HEK293 (cell line): ENCODE data around the gene CACNA2D4.
A peak's percentile ranks its signal among the peaks of the same experiment; 100 is the strongest.

ENCODE experiments used
- CTCF ChIA-PET: fragments of 350-600 bp; formaldehyde crosslinking; extraction: SDS; loops from one replicate; lab custom pipeline; 2021; ENCODE audit warnings: antibody characterized with exemption; lab: Yijun Ruan, JAX
- POLR2A ChIA-PET: fragments of 300-600 bp; formaldehyde crosslinking; extraction: SDS; loops from one replicate; lab custom pipeline; 2020; ENCODE audit warnings: antibody characterized with exemption, inconsistent platforms; lab: Yijun Ruan, JAX
- H3K27ac ChIP-seq: fragments of 200-500 bp; sonication (Bioruptor generic); 2 replicates; pipeline ENCODE4 v1.5.1; 2014; ENCODE audit warnings: low read depth, low read length, control low read depth, inconsistent platforms; ENCODE audit errors: extremely low read depth
- H3K36me3 ChIP-seq, 2 experiments: fragments of 200-500 bp in 1 of 2; sonication (Bioruptor generic) in 1 of 2; 1 replicate in 1 of 2; 2 replicates in 1 of 2; pipeline ENCODE4 v1.5.1; 2014 to 2017; ENCODE audit warnings: inconsistent platforms in 2 of 2, low read length in 2 of 2; ENCODE audit not compliant: control insufficient read depth in 2 of 2, insufficient read depth in 1 of 2
- H3K4me1 ChIP-seq: fragments of 200-500 bp; sonication (Bioruptor generic); 2 replicates; pipeline ENCODE4 v1.5.1; 2014; ENCODE audit warnings: mild to moderate bottlenecking, low read length, inconsistent platforms; ENCODE audit not compliant: control insufficient read depth, insufficient read depth
- H3K4me3 ChIP-seq: 2 replicates; pipeline ENCODE4 v1.5.1; 2011; ENCODE audit warnings: low read depth, mild to moderate bottlenecking, control low read depth, low read length, moderate library complexity
- H3K9me3 ChIP-seq: fragments of 200-500 bp; sonication (Bioruptor generic); 2 replicates; pipeline ENCODE4 v1.5.1; 2014; ENCODE audit warnings: low read depth, low read length, inconsistent platforms; ENCODE audit not compliant: control insufficient read depth, insufficient read depth
- EGR2 ChIP-seq: fragments of 450-650 bp; formaldehyde crosslinking; IDR thresholded peaks from 2 replicates; pipeline ENCODE4 v1.5.1; 2016; ENCODE audit warnings: low read depth, missing biosample characterization, missing genetic modification characterization
- GLIS1 ChIP-seq: fragments of 450-650 bp; formaldehyde crosslinking; IDR thresholded peaks from 2 replicates; pipeline ENCODE4 v1.5.1; 2016; ENCODE audit warnings: missing biosample characterization, missing genetic modification characterization
- IKZF3 ChIP-seq: fragments of 450-650 bp; IDR thresholded peaks from 2 replicates; pipeline ENCODE4 v1.5.0; 2018; ENCODE audit warnings: missing biosample characterization, mild to moderate bottlenecking, missing genetic modification characterization, moderate library complexity
- KLF1 ChIP-seq: fragments of 450-650 bp; formaldehyde crosslinking; IDR thresholded peaks from 2 replicates; pipeline ENCODE4 v1.5.1; 2016; ENCODE audit warnings: missing biosample characterization, missing genetic modification characterization
- KLF7 ChIP-seq: fragments of 450-650 bp; formaldehyde crosslinking; IDR thresholded peaks from 2 replicates; pipeline ENCODE4 v1.5.1; 2016; ENCODE audit warnings: missing biosample characterization, missing genetic modification characterization, borderline replicate concordance
- KLF9 ChIP-seq: fragments of 450-650 bp; formaldehyde crosslinking; IDR thresholded peaks from 2 replicates; pipeline ENCODE4 v1.5.1; 2016; ENCODE audit warnings: missing biosample characterization, missing genetic modification characterization, low read depth
- MYNN ChIP-seq: fragments of 450-650 bp; formaldehyde crosslinking; IDR thresholded peaks from 2 replicates; pipeline ENCODE4 v1.5.1; 2016; ENCODE audit warnings: missing biosample characterization, missing genetic modification characterization, borderline replicate concordance
- SALL2 ChIP-seq: fragments of 450-650 bp; formaldehyde crosslinking; IDR thresholded peaks from 2 replicates; pipeline ENCODE4 v1.5.0; 2017; ENCODE audit warnings: missing biosample characterization, mild to moderate bottlenecking, missing genetic modification characterization, borderline replicate concordance
- SETDB1 ChIP-seq: IDR thresholded peaks from one replicate; pipeline ENCODE4 v1.6.1; 2017; ENCODE audit warnings: mild to moderate bottlenecking, low read length, moderate library complexity, mixed read lengths; ENCODE audit not compliant: insufficient read length
- WT1 ChIP-seq: fragments of 450-650 bp; formaldehyde crosslinking; IDR thresholded peaks from 2 replicates; pipeline ENCODE4 v1.5.1; 2016; ENCODE audit warnings: missing biosample characterization, missing genetic modification characterization
- ZBTB20 ChIP-seq: fragments of 450-650 bp; formaldehyde crosslinking; IDR thresholded peaks from 2 replicates; pipeline ENCODE4 v1.5.1; 2016; ENCODE audit warnings: missing biosample characterization, missing genetic modification characterization
- ZEB2 ChIP-seq: fragments of 450-650 bp; formaldehyde crosslinking; IDR thresholded peaks from 2 replicates; pipeline ENCODE4 v1.5.1; 2016; ENCODE audit warnings: missing biosample characterization, missing genetic modification characterization
- ZIC2 ChIP-seq: fragments of 450-650 bp; formaldehyde crosslinking; IDR thresholded peaks from 2 replicates; pipeline ENCODE4 v1.5.1; 2016; ENCODE audit warnings: missing biosample characterization, missing genetic modification characterization
- ZNF10 ChIP-seq: fragments of 450-650 bp; formaldehyde crosslinking; IDR thresholded peaks from 2 replicates; pipeline ENCODE4 v1.5.1; 2017; ENCODE audit warnings: missing biosample characterization, missing genetic modification characterization
- ZNF133 ChIP-seq: fragments of 450-650 bp; formaldehyde crosslinking; IDR thresholded peaks from 2 replicates; pipeline ENCODE4 v1.5.1; 2016; ENCODE audit warnings: missing biosample characterization, missing genetic modification characterization
- ZNF155 ChIP-seq: fragments of 450-650 bp; formaldehyde crosslinking; IDR thresholded peaks from 2 replicates; pipeline ENCODE4 v1.5.1; 2016; ENCODE audit warnings: missing biosample characterization, missing genetic modification characterization
- ZNF157 ChIP-seq: fragments of 450-650 bp; formaldehyde crosslinking; IDR thresholded peaks from 2 replicates; pipeline ENCODE4 v1.5.1; 2016; ENCODE audit warnings: missing biosample characterization, missing genetic modification characterization
- ZNF184 ChIP-seq: fragments of 450-650 bp; IDR thresholded peaks from 2 replicates; pipeline ENCODE4 v1.5.1; 2018; ENCODE audit warnings: missing biosample characterization, mild to moderate bottlenecking, missing genetic modification characterization
- ZNF248 ChIP-seq: fragments of 450-650 bp; formaldehyde crosslinking; IDR thresholded peaks from 2 replicates; pipeline ENCODE4 v1.5.1; 2017; ENCODE audit warnings: missing biosample characterization, missing genetic modification characterization
- ZNF335 ChIP-seq: fragments of 450-650 bp; formaldehyde crosslinking; conservative IDR thresholded peaks from 2 replicates; pipeline ENCODE4 v1.5.1; 2016; ENCODE audit warnings: missing biosample characterization, missing genetic modification characterization
- ZNF350 ChIP-seq: fragments of 450-650 bp; formaldehyde crosslinking; IDR thresholded peaks from 2 replicates; pipeline ENCODE4 v1.5.0; 2017; ENCODE audit warnings: missing biosample characterization, mild to moderate bottlenecking, missing genetic modification characterization
- ZNF416 ChIP-seq: fragments of 450-650 bp; formaldehyde crosslinking; IDR thresholded peaks from 2 replicates; pipeline ENCODE4 v1.5.1; 2016; ENCODE audit warnings: missing biosample characterization, missing genetic modification characterization
- ZNF610 ChIP-seq: fragments of 450-650 bp; formaldehyde crosslinking; IDR thresholded peaks from 2 replicates; pipeline ENCODE4 v1.5.1; 2016; ENCODE audit warnings: missing biosample characterization, missing genetic modification characterization, borderline replicate concordance
- ZNF664 ChIP-seq: fragments of 450-650 bp; formaldehyde crosslinking; IDR thresholded peaks from 2 replicates; pipeline ENCODE4 v1.5.1; 2016; ENCODE audit warnings: missing biosample characterization, missing genetic modification characterization
- ZNF768 ChIP-seq: fragments of 450-650 bp; formaldehyde crosslinking; IDR thresholded peaks from 2 replicates; pipeline ENCODE4 v1.5.1; 2018; ENCODE audit warnings: missing biosample characterization, mild to moderate bottlenecking, missing genetic modification characterization
- ZNF791 ChIP-seq: fragments of 450-650 bp; formaldehyde crosslinking; IDR thresholded peaks from 2 replicates; pipeline ENCODE4 v1.5.1; 2016; ENCODE audit warnings: missing biosample characterization, missing genetic modification characterization
- ZNF837 ChIP-seq: fragments of 450-650 bp; formaldehyde crosslinking; IDR thresholded peaks from 2 replicates; pipeline ENCODE4 v1.5.1; 2016; ENCODE audit warnings: missing biosample characterization, missing genetic modification characterization
- TF ChIP-seq, protein P1 (sequence below): fragments of 450-650 bp; formaldehyde crosslinking; IDR thresholded peaks from 2 replicates; pipeline ENCODE4 v1.5.1; 2017; ENCODE audit warnings: missing biosample characterization, mild to moderate bottlenecking, missing genetic modification characterization, moderate library complexity
- TF ChIP-seq, protein P2 (sequence below): sonication (generic); formaldehyde crosslinking; IDR thresholded peaks from 2 replicates; pipeline ENCODE4 v1.8.1; 2022; ENCODE audit warnings: mild to moderate bottlenecking, moderate library complexity, missing genetic modification reagents

Gene CACNA2D4

DNA sequence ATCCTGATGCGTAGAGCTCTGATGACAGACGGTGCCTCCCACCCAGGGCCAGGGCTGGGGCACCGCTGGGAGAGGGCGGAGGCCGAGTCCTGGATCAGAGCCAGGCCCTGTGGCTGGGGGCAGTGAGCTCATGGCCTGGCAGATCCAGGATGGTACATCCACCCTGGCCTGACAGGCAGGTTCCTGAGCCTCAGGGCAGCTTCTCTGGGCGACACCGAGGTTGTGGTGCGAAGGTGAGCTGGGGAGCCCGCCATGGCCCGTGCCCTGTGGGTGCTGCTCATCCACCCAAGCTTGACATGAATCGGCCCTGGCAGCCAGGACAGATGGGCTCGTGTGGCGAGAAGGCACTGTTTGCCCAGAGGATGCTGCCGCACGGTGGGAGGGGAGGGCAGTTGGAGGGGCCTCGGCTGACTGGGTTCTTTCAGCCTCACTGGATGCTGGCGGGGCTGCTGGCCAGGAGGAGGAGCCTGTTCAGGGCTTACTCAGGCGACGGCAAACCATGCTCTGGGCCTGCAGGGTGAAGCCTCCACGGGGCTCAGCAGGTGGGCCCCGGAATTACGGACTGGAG is 81.5 kb downstream of the CACNA2D4 start (continued):
- TF ChIP-seq, protein P1, sequence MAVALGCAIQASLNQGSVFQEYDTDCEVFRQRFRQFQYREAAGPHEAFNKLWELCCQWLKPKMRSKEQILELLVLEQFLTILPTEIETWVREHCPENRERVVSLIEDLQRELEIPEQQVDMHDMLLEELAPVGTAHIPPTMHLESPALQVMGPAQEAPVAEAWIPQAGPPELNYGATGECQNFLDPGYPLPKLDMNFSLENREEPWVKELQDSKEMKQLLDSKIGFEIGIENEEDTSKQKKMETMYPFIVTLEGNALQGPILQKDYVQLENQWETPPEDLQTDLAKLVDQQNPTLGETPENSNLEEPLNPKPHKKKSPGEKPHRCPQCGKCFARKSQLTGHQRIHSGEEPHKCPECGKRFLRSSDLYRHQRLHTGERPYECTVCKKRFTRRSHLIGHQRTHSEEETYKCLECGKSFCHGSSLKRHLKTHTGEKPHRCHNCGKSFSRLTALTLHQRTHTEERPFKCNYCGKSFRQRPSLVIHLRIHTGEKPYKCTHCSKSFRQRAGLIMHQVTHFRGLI: peak; percentile 28; the same call in 1 of the 2 replicates
- TF ChIP-seq ZNF184: no peak
- TF ChIP-seq ZNF837: no peak
- TF ChIP-seq, protein P2, sequence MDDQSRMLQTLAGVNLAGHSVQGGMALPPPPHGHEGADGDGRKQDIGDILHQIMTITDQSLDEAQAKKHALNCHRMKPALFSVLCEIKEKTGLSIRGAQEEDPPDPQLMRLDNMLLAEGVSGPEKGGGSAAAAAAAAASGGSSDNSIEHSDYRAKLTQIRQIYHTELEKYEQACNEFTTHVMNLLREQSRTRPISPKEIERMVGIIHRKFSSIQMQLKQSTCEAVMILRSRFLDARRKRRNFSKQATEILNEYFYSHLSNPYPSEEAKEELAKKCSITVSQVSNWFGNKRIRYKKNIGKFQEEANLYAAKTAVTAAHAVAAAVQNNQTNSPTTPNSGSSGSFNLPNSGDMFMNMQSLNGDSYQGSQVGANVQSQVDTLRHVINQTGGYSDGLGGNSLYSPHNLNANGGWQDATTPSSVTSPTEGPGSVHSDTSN: no peak
- no peak for TF ChIP-seq ZNF768
- TF ChIP-seq ZNF335 (tag by site-specific recombination): no peak
- TF ChIP-seq, all 188 proteins: peak for 13

DNA sequence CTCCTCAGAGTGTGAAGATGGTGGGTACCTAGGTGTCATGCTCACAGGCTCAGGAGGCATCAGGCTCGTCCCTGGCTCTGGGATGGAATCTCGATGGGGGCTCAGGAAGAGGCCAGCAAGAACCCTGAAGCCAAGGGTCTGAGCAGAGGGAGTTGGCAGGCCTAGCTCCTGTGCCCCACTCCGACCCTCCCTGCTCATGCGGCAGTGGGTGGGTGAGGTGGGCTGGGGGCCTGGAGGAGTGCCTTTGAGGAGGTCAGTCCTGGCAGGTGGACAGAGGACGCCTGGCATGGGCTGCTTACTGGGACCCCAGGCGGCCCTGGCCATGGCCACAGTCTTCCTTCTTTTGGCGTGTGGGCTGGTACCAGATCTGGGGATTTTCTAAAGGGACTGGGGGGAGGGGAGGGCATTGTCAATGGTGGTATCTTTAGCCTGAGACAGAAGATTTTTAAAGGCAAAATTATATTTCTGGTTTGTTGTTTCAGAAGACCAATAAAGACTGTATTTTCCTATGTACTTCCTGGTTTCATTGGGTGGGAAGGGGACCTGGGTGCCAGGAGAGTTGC is 82.1 kb downstream of the CACNA2D4 start:
- Histone ChIP-seq H3K9me3 (no peaks in the 10 kb centered on the region), H3K27ac (no peak overlapping the region), H3K4me1 (no peaks in the 10 kb centered on the region), H3K4me3 (no peak overlapping the region), H3K36me3 (no peaks in the 10 kb centered on the region)
- ChIA-PET CTCF (no interaction called here), POLR2A (no interaction called here)
- no peak for TF ChIP-seq ZNF664
- TF ChIP-seq EGR2: 0 out of 2 replicates have a peak, but pooled peaks have one; percentile 4
- no peak for TF ChIP-seq ZNF157 (tag by site-specific recombination)
- TF ChIP-seq IKZF3 (tag by site-specific recombination): no peak

DNA sequence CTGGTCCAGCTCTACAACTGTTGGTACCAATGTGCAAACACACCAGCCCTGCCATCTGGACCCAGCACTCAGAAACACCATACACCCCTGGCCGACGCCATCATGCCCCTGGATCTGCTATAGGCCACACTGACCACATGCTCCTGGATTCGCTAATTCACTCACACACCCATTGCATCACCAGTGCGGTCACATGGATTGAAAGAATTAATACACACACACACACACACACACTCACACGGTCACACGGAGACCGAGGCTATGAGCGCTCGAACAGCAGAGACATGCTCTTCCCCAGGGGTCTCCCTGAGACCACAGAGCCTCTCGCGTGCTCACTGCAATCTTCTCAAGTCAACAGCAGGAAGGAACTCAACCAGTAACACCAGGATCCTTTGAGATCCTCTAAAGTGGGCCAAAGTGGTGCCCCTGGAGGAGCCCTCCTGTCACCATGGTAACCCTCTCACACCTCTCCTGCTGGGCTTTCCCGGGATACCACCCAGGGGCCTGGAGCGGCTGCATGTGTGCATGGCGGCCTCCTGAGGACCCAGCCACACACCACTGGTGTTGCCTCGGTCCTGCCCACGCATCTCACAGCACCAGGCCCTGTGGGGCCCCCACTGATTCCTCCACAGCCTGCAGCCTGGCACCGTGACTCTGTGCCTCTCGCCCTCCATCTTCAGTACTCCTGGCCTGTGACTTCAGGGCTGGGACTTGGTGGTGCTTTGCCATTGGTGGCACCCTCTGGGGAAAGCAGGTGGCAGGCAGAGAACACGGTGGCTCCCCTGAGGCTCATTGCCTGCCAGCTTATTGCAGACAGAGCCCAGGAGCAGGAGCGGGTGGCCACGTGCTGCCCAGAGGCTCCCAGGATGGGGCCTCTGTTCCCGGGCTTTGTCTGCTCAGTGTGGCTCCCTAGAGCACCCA is 83.0 kb downstream of the CACNA2D4 start:
- POLR2A ChIA-PET: no interaction called here

DNA sequence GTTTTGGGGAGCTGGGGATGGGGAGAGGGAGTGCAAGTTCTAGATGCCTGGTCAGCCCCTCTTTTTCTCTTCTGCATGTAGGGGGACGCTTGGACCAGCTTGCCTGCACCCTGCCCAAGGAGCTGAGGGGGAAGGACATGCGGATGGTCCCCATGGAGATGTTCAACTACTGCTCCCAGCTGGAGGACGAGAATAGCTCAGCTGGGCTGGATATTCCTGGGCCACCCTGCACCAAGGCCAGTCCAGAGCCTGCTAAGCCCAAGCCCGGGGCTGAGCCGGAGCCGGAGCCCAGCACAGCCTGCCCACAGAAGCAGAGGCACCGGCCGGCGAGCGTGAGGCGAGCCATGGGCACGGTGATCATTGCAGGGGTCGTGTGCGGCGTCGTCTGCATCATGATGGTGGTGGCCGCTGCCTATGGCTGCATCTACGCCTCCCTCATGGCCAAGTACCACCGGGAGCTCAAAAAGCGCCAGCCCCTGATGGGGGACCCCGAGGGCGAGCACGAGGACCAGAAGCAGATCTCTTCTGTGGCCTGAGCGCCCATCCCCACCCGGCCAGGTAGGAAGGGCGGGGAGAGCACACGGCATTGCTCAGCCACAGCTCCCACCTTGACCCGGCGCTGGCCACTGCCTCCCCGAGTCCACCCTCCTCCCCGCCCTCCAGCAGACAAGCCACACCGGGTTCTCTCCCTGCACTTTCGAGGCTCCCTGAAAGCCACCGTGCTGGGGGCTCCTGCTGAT is 84.1 kb downstream of the CACNA2D4 start:
- Histone ChIP-seq H3K9me3 (no peaks in the 10 kb centered on the region), H3K27ac (no peak overlapping the region), H3K4me3 (no peak overlapping the region), H3K4me1 (no peaks in the 10 kb centered on the region), H3K36me3 (no peaks in the 10 kb centered on the region)
- ChIA-PET CTCF (interaction anchor here (0.6 kb wide), 1 partner anchor 39 kb away, joined by 3 read pairs; no protein-coding TSS in a partner anchor), POLR2A (no interaction called here)
- TF ChIP-seq WT1 (tag by site-specific recombination) (no peak), ZNF10 (tag by site-specific recombination) (no peak), KLF9 (no peak), ZNF248 (tag by site-specific recombination) (no peak), ZNF610 (no peak), ZNF791 (tag by site-specific recombination) (no peak), SETDB1 (no peak), ZNF350 (tag by site-specific recombination) (no peak), ZNF155 (tag by site-specific recombination) (no peak), ZNF133 (tag by site-specific recombination) (no peak), ZEB2 (no peak), MYNN (tag by site-specific recombination) (no peak), ZNF416 (tag by site-specific recombination) (no peak)

More for the DNA sequence above, 83.0 kb downstream of the CACNA2D4 start:
- no peak overlapping the region for H3K4me3 ChIP-seq
- CTCF ChIA-PET: interaction anchor here (0.6 kb wide), 1 partner anchor 40 kb away, joined by 3 read pairs; no protein-coding TSS in a partner anchor
- H3K4me1 ChIP-seq: no peaks in the 10 kb centered on the region
- no peak overlapping the region for H3K27ac ChIP-seq
- TF ChIP-seq ZNF768 (no peak), ZBTB20 (tag by site-specific recombination) (no peak), KLF7 (tag by site-specific recombination) (no peak), GLIS1 (tag by site-specific recombination) (peak; percentile 57; the same call in 1 of the 2 replicates), SALL2 (tag by site-specific recombination) (no peak), KLF1 (no peak), ZIC2 (tag by site-specific recombination) (peak; percentile 70)
- no peaks in the 10 kb centered on the region for H3K36me3 ChIP-seq
- H3K9me3 ChIP-seq: no peaks in the 10 kb centered on the region
